ENCODE data around the gene CACNA2D2.

DNA sequence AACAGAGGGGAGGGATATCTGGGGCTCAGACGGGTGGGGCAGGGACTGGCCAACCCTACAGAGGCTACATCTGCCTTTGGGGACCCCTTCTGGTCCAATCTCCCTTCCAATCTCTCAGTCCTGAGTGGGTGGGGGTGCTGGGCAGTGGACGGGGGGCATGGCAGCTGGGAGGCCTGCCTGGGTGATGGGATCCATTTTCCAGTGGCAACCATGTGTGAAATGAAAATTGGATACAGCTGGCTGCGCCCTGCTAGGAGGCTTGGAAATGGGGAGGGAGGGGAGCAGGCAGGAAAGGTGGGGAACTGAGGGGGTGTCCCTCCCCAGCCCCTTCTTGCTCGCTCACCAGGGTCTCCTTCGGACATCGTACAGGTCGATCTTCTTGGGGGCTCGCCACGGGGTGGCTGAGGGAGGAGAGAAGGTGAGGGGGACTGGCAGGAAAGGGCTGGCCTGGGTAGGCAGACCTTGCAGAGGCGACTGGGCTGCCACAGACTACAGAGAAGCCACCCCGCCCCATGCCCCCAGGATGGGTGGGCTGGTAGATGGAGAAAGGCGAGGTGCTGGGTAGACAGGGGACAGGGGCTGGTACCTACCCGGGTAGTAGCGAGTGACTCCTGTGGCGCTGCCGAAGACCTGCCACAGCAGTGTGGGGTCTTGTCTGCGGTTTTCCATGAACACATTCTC lies 122.9 kb downstream of the CACNA2D2 start:
- TF ChIP-seq, protein P1, sequence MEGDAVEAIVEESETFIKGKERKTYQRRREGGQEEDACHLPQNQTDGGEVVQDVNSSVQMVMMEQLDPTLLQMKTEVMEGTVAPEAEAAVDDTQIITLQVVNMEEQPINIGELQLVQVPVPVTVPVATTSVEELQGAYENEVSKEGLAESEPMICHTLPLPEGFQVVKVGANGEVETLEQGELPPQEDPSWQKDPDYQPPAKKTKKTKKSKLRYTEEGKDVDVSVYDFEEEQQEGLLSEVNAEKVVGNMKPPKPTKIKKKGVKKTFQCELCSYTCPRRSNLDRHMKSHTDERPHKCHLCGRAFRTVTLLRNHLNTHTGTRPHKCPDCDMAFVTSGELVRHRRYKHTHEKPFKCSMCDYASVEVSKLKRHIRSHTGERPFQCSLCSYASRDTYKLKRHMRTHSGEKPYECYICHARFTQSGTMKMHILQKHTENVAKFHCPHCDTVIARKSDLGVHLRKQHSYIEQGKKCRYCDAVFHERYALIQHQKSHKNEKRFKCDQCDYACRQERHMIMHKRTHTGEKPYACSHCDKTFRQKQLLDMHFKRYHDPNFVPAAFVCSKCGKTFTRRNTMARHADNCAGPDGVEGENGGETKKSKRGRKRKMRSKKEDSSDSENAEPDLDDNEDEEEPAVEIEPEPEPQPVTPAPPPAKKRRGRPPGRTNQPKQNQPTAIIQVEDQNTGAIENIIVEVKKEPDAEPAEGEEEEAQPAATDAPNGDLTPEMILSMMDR (IDR thresholded peaks at IDR 0.05; ENCODE audit: low read length) = no peak
- TF ChIP-seq EZH2 (optimal IDR thresholded peaks at IDR 0.05; ENCODE audit: low read depth, low read length) = no peak
